ENCODE measurements around the gene UBTF. TPM values are rescaled to one million over a fixed set of nuclear protein-coding genes. Genes with fewer than 3 reads are reported as not detected.

Gene UBTF
- polyA plus RNA-seq, 2 of the 4 experiments (the other 2 are of a cell fraction), result 39.8 to 76.2 TPM

GRCh38 chr17:44220213-44221083 lies 973 bp upstream of the UBTF start (continued):
- TF ChIP-seq KDM1A (IDR thresholded peaks at IDR 0.05; ENCODE audit: low read depth), result no peak
- TF ChIP-seq RAD21 (conservative IDR thresholded peaks at IDR 0.05 in 1 of 2, IDR thresholded peaks at IDR 0.05 in 1 of 2), result no peak
- TF ChIP-seq, protein P1, sequence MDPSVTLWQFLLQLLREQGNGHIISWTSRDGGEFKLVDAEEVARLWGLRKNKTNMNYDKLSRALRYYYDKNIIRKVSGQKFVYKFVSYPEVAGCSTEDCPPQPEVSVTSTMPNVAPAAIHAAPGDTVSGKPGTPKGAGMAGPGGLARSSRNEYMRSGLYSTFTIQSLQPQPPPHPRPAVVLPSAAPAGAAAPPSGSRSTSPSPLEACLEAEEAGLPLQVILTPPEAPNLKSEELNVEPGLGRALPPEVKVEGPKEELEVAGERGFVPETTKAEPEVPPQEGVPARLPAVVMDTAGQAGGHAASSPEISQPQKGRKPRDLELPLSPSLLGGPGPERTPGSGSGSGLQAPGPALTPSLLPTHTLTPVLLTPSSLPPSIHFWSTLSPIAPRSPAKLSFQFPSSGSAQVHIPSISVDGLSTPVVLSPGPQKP (IDR thresholded peaks at IDR 0.05; ENCODE audit: low read depth, low read length), result no peak
- peak; percentile 50 for TF ChIP-seq POLR2A (IDR thresholded peaks at IDR 0.05; ENCODE audit: low read length)
- TF ChIP-seq ZNF302 (CRISPR knock-in tag; IDR thresholded peaks at IDR 0.05), result no peak
- no peak for TF ChIP-seq BCL3 (IDR thresholded peaks at IDR 0.05)
- peak; percentile 6 to 56; a peak in 3 of 5 replicates for TF ChIP-seq JUN (IDR thresholded peaks at IDR 0.05)
- no peak for TF ChIP-seq FOSB (CRISPR knock-in tag; IDR thresholded peaks at IDR 0.05)
- no peak for TF ChIP-seq POLR2AphosphoS2 (conservative IDR thresholded peaks at IDR 0.05; ENCODE audit: low read length)
- TF ChIP-seq GATA3 (IDR thresholded peaks at IDR 0.05; ENCODE audit: borderline replicate concordance), result no peak; the same call in 1 of the 2 replicates
- TF ChIP-seq HOXB13 (CRISPR knock-in tag; IDR thresholded peaks at IDR 0.05; ENCODE audit: low read depth), result no peak
- no peak; the same call in 1 of the 2 replicates for TF ChIP-seq PHF8 (IDR thresholded peaks at IDR 0.05; ENCODE audit: borderline replicate concordance, low read depth)
- TF ChIP-seq RFX5 (IDR thresholded peaks at IDR 0.05), result no peak
- no peak for TF ChIP-seq NPAS2 (CRISPR knock-in tag; IDR thresholded peaks at IDR 0.05; ENCODE audit: borderline replicate concordance)
- TF ChIP-seq, protein P2, sequence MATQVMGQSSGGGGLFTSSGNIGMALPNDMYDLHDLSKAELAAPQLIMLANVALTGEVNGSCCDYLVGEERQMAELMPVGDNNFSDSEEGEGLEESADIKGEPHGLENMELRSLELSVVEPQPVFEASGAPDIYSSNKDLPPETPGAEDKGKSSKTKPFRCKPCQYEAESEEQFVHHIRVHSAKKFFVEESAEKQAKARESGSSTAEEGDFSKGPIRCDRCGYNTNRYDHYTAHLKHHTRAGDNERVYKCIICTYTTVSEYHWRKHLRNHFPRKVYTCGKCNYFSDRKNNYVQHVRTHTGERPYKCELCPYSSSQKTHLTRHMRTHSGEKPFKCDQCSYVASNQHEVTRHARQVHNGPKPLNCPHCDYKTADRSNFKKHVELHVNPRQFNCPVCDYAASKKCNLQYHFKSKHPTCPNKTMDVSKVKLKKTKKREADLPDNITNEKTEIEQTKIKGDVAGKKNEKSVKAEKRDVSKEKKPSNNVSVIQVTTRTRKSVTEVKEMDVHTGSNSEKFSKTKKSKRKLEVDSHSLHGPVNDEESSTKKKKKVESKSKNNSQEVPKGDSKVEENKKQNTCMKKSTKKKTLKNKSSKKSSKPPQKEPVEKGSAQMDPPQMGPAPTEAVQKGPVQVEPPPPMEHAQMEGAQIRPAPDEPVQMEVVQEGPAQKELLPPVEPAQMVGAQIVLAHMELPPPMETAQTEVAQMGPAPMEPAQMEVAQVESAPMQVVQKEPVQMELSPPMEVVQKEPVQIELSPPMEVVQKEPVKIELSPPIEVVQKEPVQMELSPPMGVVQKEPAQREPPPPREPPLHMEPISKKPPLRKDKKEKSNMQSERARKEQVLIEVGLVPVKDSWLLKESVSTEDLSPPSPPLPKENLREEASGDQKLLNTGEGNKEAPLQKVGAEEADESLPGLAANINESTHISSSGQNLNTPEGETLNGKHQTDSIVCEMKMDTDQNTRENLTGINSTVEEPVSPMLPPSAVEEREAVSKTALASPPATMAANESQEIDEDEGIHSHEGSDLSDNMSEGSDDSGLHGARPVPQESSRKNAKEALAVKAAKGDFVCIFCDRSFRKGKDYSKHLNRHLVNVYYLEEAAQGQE (IDR thresholded peaks at IDR 0.05), result no peak
- no peak for TF ChIP-seq ESRRA (IDR thresholded peaks at IDR 0.05; ENCODE audit: borderline replicate concordance, low read length)
- no peak for TF ChIP-seq MAFK (IDR thresholded peaks at IDR 0.05; ENCODE audit: partially characterized antibody)
- no peak for TF ChIP-seq BHLHE40 (IDR thresholded peaks at IDR 0.05; ENCODE audit: low read depth, low read length)
- no peak for TF ChIP-seq ZC3H11A (IDR thresholded peaks at IDR 0.05)
- TF ChIP-seq CBX2 (IDR thresholded peaks at IDR 0.05; ENCODE audit: borderline replicate concordance, low read depth), result no peak
- no peak for TF ChIP-seq KDM5A (IDR thresholded peaks at IDR 0.05)
- TF ChIP-seq FOXS1 (CRISPR knock-in tag; IDR thresholded peaks at IDR 0.05), result no peak
- no peak for TF ChIP-seq NFE2L2 (conservative IDR thresholded peaks at IDR 0.05; ENCODE audit: low read length)
- TF ChIP-seq HEYL (CRISPR knock-in tag; IDR thresholded peaks at IDR 0.05), result no peak
- TF ChIP-seq ATOH8 (CRISPR knock-in tag; IDR thresholded peaks at IDR 0.05; ENCODE audit: low read depth), result no peak
- TF ChIP-seq RCOR1 (IDR thresholded peaks at IDR 0.05; ENCODE audit: low read depth, low read length), result no peak
